ENCODE measurements around the gene SLC14A1.

DNA sequence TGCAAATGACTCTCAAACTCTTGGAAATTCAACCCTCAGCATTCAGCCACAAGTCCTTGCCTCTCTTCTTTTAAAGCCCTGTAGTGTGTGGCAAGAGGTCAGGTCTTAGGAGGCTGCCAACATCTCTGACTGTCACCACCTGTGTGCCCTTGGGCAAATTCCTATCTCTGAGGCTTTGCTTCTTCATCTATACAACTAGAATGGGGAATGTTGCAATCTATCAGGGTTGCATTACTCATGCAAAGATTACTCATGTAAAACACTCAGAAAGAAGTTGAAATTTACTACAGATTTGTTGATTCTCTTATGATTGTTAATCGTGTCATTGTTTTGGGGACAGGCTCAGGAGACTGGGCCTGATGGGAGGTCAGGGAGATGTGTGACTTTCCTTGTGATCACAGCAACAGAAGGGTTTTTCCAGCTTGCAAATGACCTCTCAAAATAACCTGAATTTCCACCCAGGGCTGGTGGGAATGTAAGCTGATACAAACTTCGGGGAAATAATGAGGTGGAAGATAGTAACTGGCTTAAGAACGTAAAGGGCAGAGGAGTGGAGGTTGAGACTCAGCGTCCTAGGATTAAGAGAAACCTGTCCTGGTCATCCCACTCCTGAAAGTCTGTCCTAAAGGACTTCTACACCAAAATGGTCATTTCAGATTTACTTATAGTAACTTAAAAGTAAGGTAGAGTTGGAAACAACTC lies 69.4 kb downstream of the SLC14A1 start:
- TF ChIP-seq, protein P1, sequence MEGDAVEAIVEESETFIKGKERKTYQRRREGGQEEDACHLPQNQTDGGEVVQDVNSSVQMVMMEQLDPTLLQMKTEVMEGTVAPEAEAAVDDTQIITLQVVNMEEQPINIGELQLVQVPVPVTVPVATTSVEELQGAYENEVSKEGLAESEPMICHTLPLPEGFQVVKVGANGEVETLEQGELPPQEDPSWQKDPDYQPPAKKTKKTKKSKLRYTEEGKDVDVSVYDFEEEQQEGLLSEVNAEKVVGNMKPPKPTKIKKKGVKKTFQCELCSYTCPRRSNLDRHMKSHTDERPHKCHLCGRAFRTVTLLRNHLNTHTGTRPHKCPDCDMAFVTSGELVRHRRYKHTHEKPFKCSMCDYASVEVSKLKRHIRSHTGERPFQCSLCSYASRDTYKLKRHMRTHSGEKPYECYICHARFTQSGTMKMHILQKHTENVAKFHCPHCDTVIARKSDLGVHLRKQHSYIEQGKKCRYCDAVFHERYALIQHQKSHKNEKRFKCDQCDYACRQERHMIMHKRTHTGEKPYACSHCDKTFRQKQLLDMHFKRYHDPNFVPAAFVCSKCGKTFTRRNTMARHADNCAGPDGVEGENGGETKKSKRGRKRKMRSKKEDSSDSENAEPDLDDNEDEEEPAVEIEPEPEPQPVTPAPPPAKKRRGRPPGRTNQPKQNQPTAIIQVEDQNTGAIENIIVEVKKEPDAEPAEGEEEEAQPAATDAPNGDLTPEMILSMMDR (conservative IDR thresholded peaks at IDR 0.05; ENCODE audit: low read length) = no peak
- TF ChIP-seq EZH2phosphoT487 (IDR thresholded peaks at IDR 0.05; ENCODE audit: borderline replicate concordance) = no peak

All from Loucy (cell line).